GM10248 (cell line): ENCODE measurements around the gene KAZALD1.

ENCODE experiments used
- CTCF ChIA-PET: fragments of 300-600 bp; sonication (Branson Sonifier 250); formaldehyde crosslinking; extraction: SDS; loops from one replicate; lab custom pipeline; 2021; ENCODE audit warnings: antibody characterized with exemption; lab: Yijun Ruan, JAX
- POLR2A ChIA-PET: fragments of 350-650 bp; sonication (Branson Sonifier 250); formaldehyde crosslinking; extraction: SDS; loops from one replicate; lab custom pipeline; 2020; ENCODE audit warnings: antibody characterized with exemption; lab: Yijun Ruan, JAX
- DNase-seq: peaks from one replicate; pipeline ENCODE4 v3.0.0; 2012; ENCODE audit errors: extremely low spot score
- CTCF ChIP-seq: IDR thresholded peaks from 2 replicates; pipeline ENCODE4 v1.5.1; 2012; ENCODE audit warnings: mild to moderate bottlenecking, low read depth; ENCODE audit errors: extremely low read depth, missing control alignments, control extremely low read depth

Gene KAZALD1

GRCh38 chr10:101064415-101065030, 2.7 kb downstream of the KAZALD1 start:
- DNase-seq, result no peak
- CTCF ChIA-PET, result interaction anchor here (0.8 to 23.4 kb wide), 7 partner anchors 9 to 79 kb away, joined by 3 to 855 read pairs (median 4); partner anchors contain the start of genes PDZD7 and SFXN3
- POLR2A ChIA-PET, result no interaction called here
- no peak for TF ChIP-seq CTCF

- TF ChIP-seq CTCF, result no peak
- no peak for DNase-seq
- POLR2A ChIA-PET, result no interaction called here
- CTCF ChIA-PET, result interaction anchor here (0.8 to 23.4 kb wide), 9 partner anchors 8 to 80 kb away, joined by 3 to 855 read pairs (median 6); partner anchors contain the start of genes PDZD7 and SFXN3
These were observed 3.8 kb downstream of the KAZALD1 start for GRCh38 chr10:101065481-101066145.

GRCh38 chr10:101066146-101066895, 4.5 kb downstream of the KAZALD1 start:
- POLR2A ChIA-PET, result no interaction called here
- CTCF ChIA-PET, result interaction anchor here (0.6 to 23.4 kb wide), 9 partner anchors 8 to 76 kb away, joined by 3 to 855 read pairs (median 13); partner anchors contain the start of genes LZTS2, PDZD7 and SFXN3
- TF ChIP-seq CTCF, result peak; percentile 77
- peak; percentile 77 for DNase-seq

- no peak for TF ChIP-seq CTCF
- CTCF ChIA-PET, result interaction anchor here (0.8 to 23.4 kb wide), 8 partner anchors 9 to 75 kb away, joined by 3 to 855 read pairs (median 17); partner anchors contain the start of genes PDZD7 and SFXN3
- POLR2A ChIA-PET, result no interaction called here
- no peak for DNase-seq
These were observed 5.1 kb downstream of the KAZALD1 start for GRCh38 chr10:101066896-101067355.

- POLR2A ChIA-PET, result no interaction called here
- CTCF ChIA-PET, result interaction anchor here (0.8 to 23.4 kb wide), 7 partner anchors 9 to 48 kb away, joined by 3 to 855 read pairs (median 21); partner anchors contain the start of genes PDZD7 and SFXN3
- DNase-seq, result peak; percentile 84
- peak; percentile 78 for TF ChIP-seq CTCF
These were observed 5.7 kb downstream of the KAZALD1 start for GRCh38 chr10:101067356-101068083.
